ENCODE data around the gene RAB3IP. TPM values are rescaled to one million over a fixed set of nuclear protein-coding genes. Genes with fewer than 3 reads are reported as not detected.
A peak's percentile ranks its signal among the peaks of the same experiment; 100 is the strongest.
"Not testable (repeated sequence)": the region's sequence is repeated elsewhere in the genome, so short reads cannot be mapped to it uniquely, and the experiment has no call there.

The RAB3IP gene
- total RNA-seq, 1 donor from 2014 or later, result 36.1 TPM

DNA sequence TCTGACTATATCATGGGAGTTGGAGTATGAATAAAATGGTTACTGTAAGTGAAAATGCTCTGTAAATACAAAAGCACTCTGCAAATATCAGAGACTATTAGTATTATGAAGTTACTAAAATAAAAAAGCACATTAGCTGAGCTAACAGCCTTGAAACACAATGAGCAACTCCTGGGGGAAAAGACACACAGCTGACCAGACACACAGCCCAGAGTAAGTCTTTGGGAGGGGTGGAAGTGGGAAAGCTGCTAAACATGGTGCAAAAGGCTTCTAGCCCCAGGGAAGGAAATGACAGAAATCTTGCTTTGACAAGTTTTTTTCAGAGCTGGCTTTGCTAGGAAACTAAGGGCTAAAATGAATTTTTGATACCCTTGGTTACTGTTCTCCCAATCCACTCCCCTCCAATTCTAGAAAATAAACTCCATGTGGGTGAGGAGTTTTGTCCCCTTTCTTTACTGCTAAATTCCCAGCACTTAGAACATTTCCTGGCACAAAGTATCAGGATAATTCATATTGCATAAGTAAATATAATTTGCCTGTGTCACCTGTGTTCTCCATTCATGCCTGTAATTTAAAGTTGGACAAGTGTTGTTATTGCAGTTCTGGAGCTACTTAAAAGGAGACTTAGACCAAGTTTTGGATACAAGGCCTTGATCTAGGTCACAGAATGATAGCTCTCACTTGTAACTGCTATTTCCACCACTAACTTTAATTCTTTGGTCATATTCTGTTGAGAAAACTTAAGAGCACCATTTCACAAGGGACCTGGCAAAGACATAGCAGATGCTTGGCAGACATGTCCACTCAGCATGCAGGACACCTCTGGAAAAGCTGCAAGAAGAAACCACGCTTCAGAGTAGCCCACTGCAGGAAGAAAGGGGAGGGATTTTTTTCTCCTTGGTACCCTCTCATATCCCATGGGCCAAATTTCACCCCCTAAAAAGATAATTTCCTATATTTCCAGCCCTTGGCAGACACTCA lies 19.0 kb upstream of the RAB3IP start:
- DNase-seq (ENCODE audit: low spot score), result no peak
- H3K4me3 Mint-ChIP-seq, result no peak overlapping the region
- no peak overlapping the region for H3K27ac Mint-ChIP-seq
- H3K9me3 Mint-ChIP-seq, result no peaks in the 10 kb centered on the region
- intact Hi-C loops (cut with micrococcal nuclease), result no loop called here
- no peaks in the 10 kb centered on the region for H3K4me1 Mint-ChIP-seq (ENCODE audit: low read depth)
- no peaks in the 10 kb centered on the region for H3K36me3 Mint-ChIP-seq (ENCODE audit: low read depth)
- H3K27me3 Mint-ChIP-seq (ENCODE audit: insufficient read depth), result peaks cover 14% of the 10 kb centered on the region

DNA sequence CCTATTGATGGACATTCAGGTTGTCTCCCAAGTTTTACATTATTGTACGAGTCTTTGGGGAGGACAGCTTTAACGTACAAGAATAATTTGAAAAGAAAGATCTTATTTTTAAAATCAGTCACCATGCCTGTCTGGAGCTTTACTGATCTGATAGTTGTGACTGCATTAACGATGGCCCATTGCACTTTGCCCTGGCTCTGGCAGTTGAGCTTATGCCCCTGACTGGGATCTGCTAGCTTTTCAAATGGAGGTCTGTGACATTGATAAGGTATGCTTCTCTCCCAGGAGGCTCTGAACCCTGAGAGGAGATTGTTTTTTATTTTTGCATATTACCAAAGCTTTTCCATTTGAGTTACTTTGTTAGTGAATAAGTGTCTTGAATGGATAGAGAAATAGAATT lies 17.9 kb upstream of the RAB3IP start:
- Mint-ChIP-seq H3K4me3 (no peak overlapping the region), H3K9me3 (no peaks in the 10 kb centered on the region), H3K27me3 (ENCODE audit: insufficient read depth) (peaks cover 11% of the 10 kb centered on the region), H3K27ac (no peak overlapping the region), H3K36me3 (ENCODE audit: low read depth) (no peaks in the 10 kb centered on the region), H3K4me1 (ENCODE audit: low read depth) (no peaks in the 10 kb centered on the region)
- intact Hi-C loops (cut with micrococcal nuclease), result no loop called here
- no peak for DNase-seq (ENCODE audit: low spot score)

DNA sequence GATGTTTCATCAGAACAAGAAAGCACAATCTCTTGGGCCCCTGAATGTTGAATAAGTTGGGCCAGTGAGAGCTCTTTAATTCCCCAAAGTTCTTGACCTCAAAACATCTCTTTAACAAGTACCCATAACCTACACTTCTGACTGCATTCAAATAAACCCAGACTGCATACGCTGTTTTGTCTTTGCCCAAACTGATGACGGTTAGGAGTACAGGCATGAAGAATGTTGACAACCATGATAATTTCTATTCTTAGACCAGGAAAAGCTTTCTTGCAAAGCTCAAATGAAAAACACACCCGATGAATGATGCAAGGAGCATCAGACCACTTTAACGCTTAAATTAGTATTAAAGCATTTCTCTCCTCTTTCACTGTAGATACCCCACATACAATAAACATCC lies 11.7 kb upstream of the RAB3IP start:
- Mint-ChIP-seq H3K9me3 (no peaks in the 10 kb centered on the region), H3K36me3 (ENCODE audit: low read depth) (no peaks in the 10 kb centered on the region), H3K4me1 (ENCODE audit: low read depth) (no peaks in the 10 kb centered on the region), H3K4me3 (no peak overlapping the region), H3K27ac (no peak overlapping the region), H3K27me3 (ENCODE audit: insufficient read depth) (peaks cover 19% of the 10 kb centered on the region)
- DNase-seq (ENCODE audit: low spot score), result no peak
- intact Hi-C loops (cut with micrococcal nuclease), result no loop called here

DNA sequence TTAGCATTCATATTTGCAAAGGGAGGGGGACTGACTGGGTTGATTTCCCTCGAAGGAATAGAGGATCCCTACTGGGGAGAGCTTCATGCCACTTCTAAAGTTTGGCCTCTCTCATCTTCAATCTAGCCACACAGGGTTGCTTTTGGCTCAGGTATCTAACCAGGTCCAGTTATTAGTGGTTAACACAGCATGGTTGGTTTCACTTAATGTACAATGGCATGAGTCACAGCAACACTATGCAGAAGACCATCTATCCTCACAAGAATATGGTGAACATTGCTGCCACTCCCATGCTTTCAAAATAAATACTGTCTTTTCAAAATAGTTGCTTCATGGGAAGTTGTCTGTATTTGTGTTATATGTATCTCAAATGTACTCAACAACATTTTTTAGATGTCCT lies 6.6 kb upstream of the RAB3IP start:
- Mint-ChIP-seq H3K27me3 (ENCODE audit: insufficient read depth) (peaks cover 36% of the 10 kb centered on the region), H3K4me1 (ENCODE audit: low read depth) (no peaks in the 10 kb centered on the region), H3K27ac (no peak overlapping the region), H3K9me3 (no peaks in the 10 kb centered on the region), H3K4me3 (no peak overlapping the region), H3K36me3 (ENCODE audit: low read depth) (no peaks in the 10 kb centered on the region)
- intact Hi-C loops (cut with micrococcal nuclease), result no loop called here
- DNase-seq (ENCODE audit: low spot score), result no peak

DNA sequence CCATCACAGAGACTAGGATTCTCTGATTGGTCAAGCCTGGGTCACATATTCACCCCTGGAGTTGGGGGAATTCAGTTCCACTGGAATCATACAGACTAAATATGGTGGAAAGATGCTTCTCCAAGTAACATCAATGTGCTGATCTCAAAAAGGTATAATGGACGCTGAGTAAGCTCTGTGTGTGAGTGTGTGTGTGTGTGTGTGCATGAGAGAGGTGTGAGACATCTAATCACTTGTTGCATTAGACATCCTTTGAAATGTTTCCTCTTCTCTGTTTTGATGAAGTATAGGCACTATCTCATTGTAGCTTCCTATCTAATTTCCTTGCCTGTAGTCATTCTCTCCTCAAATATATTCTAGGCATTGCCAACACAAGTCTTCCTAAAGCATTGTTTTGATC lies 5.0 kb upstream of the RAB3IP start:
- H3K4me3 Mint-ChIP-seq, result no peak overlapping the region
- DNase-seq (ENCODE audit: low spot score), result no peak
- H3K4me1 Mint-ChIP-seq (ENCODE audit: low read depth), result peaks cover 4% of the 10 kb centered on the region
- peaks cover 42% of the 10 kb centered on the region for H3K27me3 Mint-ChIP-seq (ENCODE audit: insufficient read depth)
- intact Hi-C loops (cut with micrococcal nuclease), result no loop called here
- H3K36me3 Mint-ChIP-seq (ENCODE audit: low read depth), result no peaks in the 10 kb centered on the region
- H3K27ac Mint-ChIP-seq, result no peak overlapping the region
- no peaks in the 10 kb centered on the region for H3K9me3 Mint-ChIP-seq

DNA sequence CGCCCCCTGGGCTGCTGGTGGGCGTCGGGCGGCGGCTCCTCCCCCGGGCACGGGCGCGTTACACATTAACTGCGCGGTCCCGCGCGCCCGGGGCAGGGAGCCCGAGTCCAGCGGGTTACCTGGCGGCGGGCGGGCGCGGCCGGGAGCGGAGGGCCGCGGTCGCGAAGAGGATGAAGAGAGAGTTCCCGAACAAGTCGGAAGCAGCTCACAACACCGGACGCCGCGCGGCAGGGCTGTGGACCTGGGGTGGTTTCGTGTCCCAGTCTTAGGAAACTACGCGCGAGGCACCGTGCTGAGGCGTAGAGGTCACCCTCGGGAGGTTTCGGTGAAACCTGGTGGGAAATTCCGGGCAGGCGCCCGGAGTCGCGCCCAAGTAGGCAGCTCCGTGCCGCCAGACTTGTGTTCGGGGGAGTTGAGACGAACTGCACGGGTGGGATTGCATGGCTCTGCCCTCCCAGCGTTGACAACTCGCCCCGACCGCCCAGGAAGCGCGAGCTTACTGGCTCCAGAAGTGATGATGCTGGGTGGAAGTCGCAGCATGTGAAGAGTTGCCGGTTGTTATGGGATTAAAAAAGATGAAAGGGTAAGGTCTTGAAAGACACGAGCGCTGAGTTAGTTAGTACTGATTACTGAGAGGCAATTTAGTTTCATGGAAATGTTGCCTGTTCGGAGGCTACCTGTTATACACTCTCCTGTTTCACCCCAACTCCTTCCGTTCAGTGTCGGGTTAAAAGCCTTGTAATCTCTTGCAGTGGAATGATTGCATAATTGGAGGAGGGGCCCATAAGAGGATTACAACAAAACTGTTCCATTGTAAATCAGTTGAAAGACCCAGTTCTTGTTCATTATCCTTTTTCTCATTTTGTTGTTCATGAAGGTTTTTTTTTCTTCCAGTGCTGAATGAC lies 879 bp downstream of the RAB3IP start:
- Mint-ChIP-seq H3K9me3 (no peaks in the 10 kb centered on the region), H3K4me3 (peak overlapping the region; percentile 95), H3K4me1 (ENCODE audit: low read depth) (peaks cover 31% of the 10 kb centered on the region), H3K36me3 (ENCODE audit: low read depth) (peaks cover 2% of the 10 kb centered on the region), H3K27ac (peak overlapping the region; percentile 92), H3K27me3 (ENCODE audit: insufficient read depth) (peaks cover 30% of the 10 kb centered on the region)
- peak; percentile 54 for DNase-seq (ENCODE audit: low spot score)
- intact Hi-C loops (cut with micrococcal nuclease), result loop anchor here (1.0 to 5.0 kb wide), 5 partner anchors 267 to 1948 kb away; partner anchors contain the start of genes CNOT2, CPSF6, FRS2 and KCNMB4

DNA sequence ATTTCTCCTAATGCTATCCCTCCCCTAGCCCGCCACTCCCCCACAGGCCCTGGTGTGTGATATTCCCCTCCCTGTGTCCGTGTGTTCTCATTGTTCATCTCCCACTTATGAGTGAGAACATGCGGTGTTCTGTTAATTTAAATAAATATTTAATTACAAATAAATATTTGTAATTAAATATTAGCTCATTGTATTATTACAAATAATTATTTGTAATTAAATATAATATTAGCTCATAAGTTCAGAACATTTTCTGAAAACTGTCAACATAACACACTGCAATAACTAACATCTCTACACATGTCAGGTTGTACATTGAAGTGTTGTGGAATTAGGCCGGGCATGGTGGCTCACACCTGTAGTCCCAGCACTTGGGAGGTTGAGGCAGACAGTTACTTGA lies 5.4 kb downstream of the RAB3IP start:
- Mint-ChIP-seq H3K27me3 (ENCODE audit: insufficient read depth) (peaks cover 4% of the 10 kb centered on the region), H3K9me3 (no peaks in the 10 kb centered on the region), H3K4me1 (ENCODE audit: low read depth) (peaks cover 26% of the 10 kb centered on the region), H3K27ac (no peak overlapping the region), H3K36me3 (ENCODE audit: low read depth) (peaks cover 5% of the 10 kb centered on the region), H3K4me3 (no peak overlapping the region)
- DNase-seq (ENCODE audit: low spot score), result no peak
- intact Hi-C loops (cut with micrococcal nuclease), result no loop called here

DNA sequence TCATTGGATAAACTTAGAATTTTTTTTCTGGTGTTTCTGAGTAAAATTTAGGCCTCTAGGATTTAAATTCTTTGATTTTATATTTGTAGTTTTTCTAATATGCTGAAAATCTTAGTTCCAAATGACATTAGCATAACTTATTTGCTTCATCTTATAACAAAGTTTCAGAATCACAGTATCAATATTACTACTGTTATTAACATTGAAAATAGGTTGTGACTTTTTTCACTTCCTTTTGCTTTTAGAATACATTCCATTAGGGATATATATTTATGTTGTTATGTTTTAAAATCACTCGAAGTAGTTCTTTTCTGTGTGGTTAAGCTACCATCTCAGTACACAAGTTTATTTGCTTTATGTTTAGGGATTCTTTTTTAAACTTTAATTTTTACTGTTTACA lies 12.8 kb downstream of the RAB3IP start:
- no peak overlapping the region for H3K27ac Mint-ChIP-seq
- no peaks in the 10 kb centered on the region for H3K4me1 Mint-ChIP-seq (ENCODE audit: low read depth)
- intact Hi-C loops (cut with micrococcal nuclease), result no loop called here
- H3K36me3 Mint-ChIP-seq (ENCODE audit: low read depth), result peaks cover 10% of the 10 kb centered on the region
- H3K27me3 Mint-ChIP-seq (ENCODE audit: insufficient read depth), result no peaks in the 10 kb centered on the region
- no peak for DNase-seq (ENCODE audit: low spot score)
- H3K9me3 Mint-ChIP-seq, result no peaks in the 10 kb centered on the region
- H3K4me3 Mint-ChIP-seq, result no peak overlapping the region

DNA sequence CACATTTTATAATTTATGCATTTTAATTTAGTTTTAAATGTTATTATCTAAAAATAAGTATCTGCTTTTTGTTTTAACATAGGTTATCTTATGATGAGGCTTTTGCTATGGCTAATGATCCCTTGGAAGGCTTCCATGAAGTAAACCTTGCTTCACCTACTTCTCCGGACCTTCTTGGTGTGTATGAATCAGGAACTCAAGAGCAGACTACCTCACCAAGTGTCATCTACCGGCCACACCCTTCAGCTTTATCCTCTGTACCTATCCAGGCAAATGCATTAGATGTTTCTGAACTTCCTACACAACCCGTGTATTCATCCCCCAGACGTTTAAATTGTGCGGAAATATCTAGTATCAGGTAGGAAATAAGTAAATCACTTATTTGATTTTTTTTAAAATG lies 16.6 kb downstream of the RAB3IP start:
- no peaks in the 10 kb centered on the region for H3K4me1 Mint-ChIP-seq (ENCODE audit: low read depth)
- no peaks in the 10 kb centered on the region for H3K27me3 Mint-ChIP-seq (ENCODE audit: insufficient read depth)
- H3K27ac Mint-ChIP-seq, result no peak overlapping the region
- H3K4me3 Mint-ChIP-seq, result no peak overlapping the region
- DNase-seq (ENCODE audit: low spot score), result no peak
- peaks cover 23% of the 10 kb centered on the region for H3K36me3 Mint-ChIP-seq (ENCODE audit: low read depth)
- intact Hi-C loops (cut with micrococcal nuclease), result no loop called here
- peaks cover 12% of the 10 kb centered on the region for H3K9me3 Mint-ChIP-seq

DNA sequence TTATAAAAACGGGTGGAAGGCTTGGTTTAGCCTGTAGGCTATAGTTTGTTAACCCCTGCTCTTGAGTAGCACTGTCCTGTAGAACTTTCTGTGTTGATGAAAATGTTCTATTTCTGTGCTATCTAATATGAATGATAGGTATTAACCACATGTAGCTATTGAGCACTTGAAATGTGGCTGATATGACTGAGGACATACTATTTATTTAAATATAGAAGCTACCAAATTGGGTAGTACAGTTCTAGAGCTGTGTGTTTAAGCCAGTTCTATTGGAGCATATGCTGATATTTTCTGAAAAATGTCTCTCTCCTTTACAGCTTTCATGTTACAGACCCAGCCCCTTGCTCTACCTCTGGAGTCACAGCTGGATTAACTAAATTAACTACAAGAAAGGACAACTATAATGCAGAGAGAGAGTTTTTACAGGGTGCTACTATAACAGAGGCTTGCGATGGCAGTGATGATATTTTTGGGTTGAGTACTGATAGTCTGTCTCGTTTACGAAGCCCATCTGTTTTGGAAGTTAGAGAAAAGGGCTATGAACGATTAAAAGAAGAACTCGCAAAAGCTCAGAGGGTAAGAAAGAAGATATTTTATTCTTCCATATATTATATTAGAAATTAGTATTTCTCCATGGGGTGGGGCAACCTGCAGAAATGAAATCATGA lies 17.6 kb downstream of the RAB3IP start:
- intact Hi-C loops (cut with micrococcal nuclease), result no loop called here
- Mint-ChIP-seq H3K27me3 (ENCODE audit: insufficient read depth) (no peaks in the 10 kb centered on the region), H3K27ac (no peak overlapping the region), H3K4me1 (ENCODE audit: low read depth) (no peaks in the 10 kb centered on the region), H3K9me3 (peaks cover 17% of the 10 kb centered on the region), H3K4me3 (no peak overlapping the region), H3K36me3 (ENCODE audit: low read depth) (peaks cover 30% of the 10 kb centered on the region)
- no peak for DNase-seq (ENCODE audit: low spot score)

DNA sequence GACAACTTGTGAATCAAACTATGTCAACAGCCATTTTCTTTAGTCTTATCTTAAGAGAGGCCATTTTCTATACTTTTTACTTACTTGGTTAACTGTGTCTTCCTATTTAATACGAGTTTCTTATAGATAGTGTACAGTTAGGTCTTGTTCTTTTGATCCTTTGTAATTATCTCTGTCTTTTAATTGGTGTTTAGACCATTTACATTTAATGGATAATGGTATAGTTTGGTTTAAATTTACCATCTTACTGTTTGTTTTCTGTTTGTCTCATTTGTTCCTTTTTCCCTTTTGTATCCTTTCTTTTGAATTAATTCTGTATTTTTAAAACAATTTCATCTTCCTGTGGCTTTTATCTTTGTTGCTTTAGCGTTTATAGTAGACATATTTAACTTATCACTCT lies 19.4 kb downstream of the RAB3IP start:
- Mint-ChIP-seq H3K27ac (no peak overlapping the region), H3K4me3 (no peak overlapping the region), H3K4me1 (ENCODE audit: low read depth) (no peaks in the 10 kb centered on the region), H3K9me3 (peaks cover 25% of the 10 kb centered on the region), H3K36me3 (ENCODE audit: low read depth) (peaks cover 33% of the 10 kb centered on the region), H3K27me3 (ENCODE audit: insufficient read depth) (no peaks in the 10 kb centered on the region)
- intact Hi-C loops (cut with micrococcal nuclease), result no loop called here
- DNase-seq (ENCODE audit: low spot score), result no peak

DNA sequence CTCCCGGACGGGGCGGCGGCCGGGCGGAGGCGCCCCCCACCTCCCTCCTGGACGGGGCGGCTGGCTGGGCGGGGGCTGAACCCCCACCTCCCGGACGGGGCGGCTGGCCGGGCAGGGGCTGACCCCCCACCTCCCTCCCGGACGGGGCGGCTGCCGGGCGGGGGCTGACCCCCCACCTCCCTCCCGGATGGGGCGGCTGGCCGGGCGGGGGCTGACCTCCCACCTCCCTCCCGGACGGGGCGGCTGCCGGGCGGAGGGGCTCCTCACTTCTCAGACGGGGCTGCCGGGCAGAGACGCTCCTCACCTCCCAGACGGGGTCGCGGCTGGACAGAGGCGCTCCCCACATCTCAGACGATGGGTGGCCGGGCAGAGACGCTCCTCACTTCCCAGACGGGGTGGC lies 20.9 kb downstream of the RAB3IP start:
- Mint-ChIP-seq H3K36me3 (ENCODE audit: low read depth) (peaks cover 38% of the 10 kb centered on the region), H3K9me3 (peaks cover 37% of the 10 kb centered on the region)
- H3K4me1 Mint-ChIP-seq (ENCODE audit: low read depth); H3K27me3 Mint-ChIP-seq (ENCODE audit: insufficient read depth); intact Hi-C loops (cut with micrococcal nuclease); H3K4me3 Mint-ChIP-seq; DNase-seq (ENCODE audit: low spot score); H3K27ac Mint-ChIP-seq: not testable (repeated sequence)

Measured in activated T-helper 1 cell treated with anti-CD3 and anti-CD28 coated beads, Interleukin-12 subunit alpha, Interleukin-12 subunit beta, Interleukin-2, Interleukin-4 antibody, amounts not matched to agents 30 ng/mL and 10 ng/mL and 1 ng/mL, durations not matched to agents 14 hours and 24 hours and 36 hours (primary cell).